H1 (cell line): ENCODE results near the gene CDYL. TPM values are rescaled to one million over a fixed set of nuclear protein-coding genes. Genes with fewer than 3 reads are reported as not detected.

Experiments used
- CTCF ChIA-PET: fragments of 300-600 bp; sonication (Branson Sonifier 250); formaldehyde crosslinking; loops from one replicate; lab custom pipeline; 2021; ENCODE audit not compliant: partially characterized antibody; lab: Charles Lee
- POLR2A ChIA-PET: fragments of 300-600 bp; sonication (Branson Sonifier 250); formaldehyde crosslinking; loops from one replicate; lab custom pipeline; 2021; ENCODE audit warnings: inconsistent platforms; ENCODE audit not compliant: partially characterized antibody; lab: Charles Lee
- DNase-seq, 2 experiments: peaks; one replicate each; pipeline versions ENCODE4 v3.0.0 to v3.0.0-alpha.2; 2010 to 2022; ENCODE audit warnings: low spot score in 2 of 2, low read depth in 1 of 2, mixed read lengths in 1 of 2
- FAIRE-seq: peaks from 2 replicates; lab custom pipeline; 2011; peaks lifted over from hg19 to GRCh38; lab: Jason Lieb, UNC
- H2AFZ ChIP-seq: 2 replicates; pipeline ENCODE4 v1.8.1; 2012; ENCODE audit warnings: low read length, inconsistent platforms
- H2AK5ac ChIP-seq: 2 replicates; pipeline ENCODE4 v1.6.1; 2013; ENCODE audit warnings: low read depth, low read length
- H2BK120ac ChIP-seq: replicated peaks from 2 replicates; pipeline ENCODE3; 2013; ENCODE audit warnings: low read depth, low read length, inconsistent platforms
- H2BK12ac ChIP-seq: 2 replicates; pipeline ENCODE4 v1.6.1; 2013; ENCODE audit warnings: low read depth, low read length
- H2BK15ac ChIP-seq: 2 replicates; pipeline ENCODE4 v1.6.1; 2013; ENCODE audit warnings: low read length
- H2BK20ac ChIP-seq: 2 replicates; pipeline ENCODE4 v1.6.1; 2013; ENCODE audit warnings: low read length
- H2BK5ac ChIP-seq: 2 replicates; pipeline ENCODE4 v1.6.1; 2013; ENCODE audit warnings: low read depth, low read length
- H3K14ac ChIP-seq: 2 replicates; pipeline ENCODE4 v1.6.1; 2013; ENCODE audit warnings: inconsistent platforms; ENCODE audit not compliant: insufficient read length
- H3K18ac ChIP-seq: 2 replicates; pipeline ENCODE4 v1.6.1; 2013; ENCODE audit warnings: low read length; ENCODE audit errors: extremely low read depth
- H3K23ac ChIP-seq: 2 replicates; pipeline ENCODE4 v1.6.1; 2013; ENCODE audit warnings: inconsistent platforms; ENCODE audit not compliant: insufficient read length
- H3K23me2 ChIP-seq: 2 replicates; pipeline ENCODE4 v1.6.1; 2013; ENCODE audit warnings: low read depth, low read length
- H3K27ac ChIP-seq: 2 replicates; pipeline ENCODE4 v1.6.1; 2011; ENCODE audit warnings: low read depth, low read length, inconsistent platforms
- H3K27me3 ChIP-seq, 4 experiments: replicated peaks in 1 of 4; 1 replicate in 1 of 4; 2 replicates in 3 of 4; pipeline versions ENCODE4 v1.6.1 to v1.8.1; 2011 to 2013; ENCODE audit warnings: low read length in 3 of 4, mild to moderate bottlenecking in 3 of 4, inconsistent platforms in 2 of 4, mixed read lengths in 2 of 4, moderate library complexity in 1 of 4; ENCODE audit not compliant: control insufficient read depth in 3 of 4, insufficient read depth in 3 of 4; ENCODE audit errors: extremely low read depth in 1 of 4
- H3K36me3 ChIP-seq, 4 experiments: 2 replicates each; pipeline versions ENCODE4 v1.6.1 to v1.8.1; 2011 to 2013; ENCODE audit warnings: mild to moderate bottlenecking in 4 of 4, low read length in 3 of 4, moderate library complexity in 2 of 4, control low read depth in 1 of 4, inconsistent platforms in 1 of 4; ENCODE audit not compliant: insufficient read depth in 4 of 4, control insufficient read depth in 2 of 4
- H3K4ac ChIP-seq: replicated peaks from 2 replicates; pipeline ENCODE3; 2013; ENCODE audit warnings: low read length, low read depth, mixed read lengths, inconsistent platforms; ENCODE audit not compliant: insufficient read length
- H3K4me1 ChIP-seq, 4 experiments: replicated peaks in 1 of 4; 1 replicate in 1 of 4; 2 replicates in 3 of 4; pipeline versions ENCODE4 v1.6.1 to v1.8.1; 2011 to 2013; ENCODE audit warnings: low read length in 3 of 4, inconsistent platforms in 2 of 4, mixed read lengths in 1 of 4; ENCODE audit not compliant: insufficient read depth in 4 of 4, control insufficient read depth in 3 of 4
- H3K4me2 ChIP-seq, 2 experiments: 2 replicates each; pipeline versions ENCODE4 v1.6.1 to v1.8.1; 2011 to 2013; ENCODE audit warnings: low read depth in 2 of 2, low read length in 2 of 2, control low read depth in 1 of 2, inconsistent platforms in 1 of 2, mild to moderate bottlenecking in 1 of 2; ENCODE audit not compliant: insufficient read depth in 1 of 2
- H3K4me3 ChIP-seq, 4 experiments: fragments of 200-600, 300-600 bp in 1 of 4; sonication (generic), shearing (Covaris generic), sonication (Bioruptor Twin) in 1 of 4; 2 replicates each; pipeline versions ENCODE4 v1.5.1 to v1.8.1; 2011 to 2016; ENCODE audit warnings: low read length in 4 of 4, low read depth in 3 of 4, control low read depth in 2 of 4, inconsistent platforms in 2 of 4, mild to moderate bottlenecking in 2 of 4, mixed read lengths in 1 of 4, moderate library complexity in 1 of 4; ENCODE audit not compliant: insufficient read depth in 2 of 4; ENCODE audit errors: extremely low read depth in 1 of 4
- H3K56ac ChIP-seq: replicated peaks from 2 replicates; pipeline ENCODE3; 2013; ENCODE audit warnings: low read depth, mild to moderate bottlenecking, mixed read lengths, low read length, inconsistent platforms; ENCODE audit not compliant: insufficient read length
- H3K79me1 ChIP-seq: 2 replicates; pipeline ENCODE4 v1.6.1; 2013; ENCODE audit warnings: low read depth, low read length, control low read depth
- H3K79me2 ChIP-seq, 2 experiments: 2 replicates each; pipeline versions ENCODE4 v1.6.1 to v1.8.1; 2012 to 2013; ENCODE audit warnings: low read length in 2 of 2, mild to moderate bottlenecking in 2 of 2, inconsistent platforms in 1 of 2; ENCODE audit not compliant: insufficient read depth in 2 of 2, control insufficient read depth in 1 of 2
- H3K9ac ChIP-seq, 4 experiments: replicated peaks in 1 of 4; 1 replicate in 1 of 4; 2 replicates in 3 of 4; pipeline versions ENCODE4 v1.6.1 to v1.8.1; 2011 to 2013; ENCODE audit warnings: low read depth in 3 of 4, low read length in 3 of 4, control low read depth in 2 of 4, mild to moderate bottlenecking in 2 of 4, moderate library complexity in 2 of 4, inconsistent platforms in 1 of 4; ENCODE audit errors: extremely low read depth in 1 of 4
- H3K9me3 ChIP-seq, 2 experiments: 2 replicates each; pipeline versions ENCODE4 v1.6.1 to v1.8.1; 2012 to 2013; ENCODE audit warnings: mild to moderate bottlenecking in 2 of 2, moderate library complexity in 2 of 2, control low read depth in 1 of 2, inconsistent platforms in 1 of 2, low read depth in 1 of 2, low read length in 1 of 2, mixed read lengths in 1 of 2; ENCODE audit not compliant: insufficient read depth in 2 of 2
- H4K20me1 ChIP-seq, 2 experiments: replicated peaks in 1 of 2; 2 replicates each; pipeline versions ENCODE3 to v1.8.1; 2011 to 2013; ENCODE audit warnings: inconsistent platforms in 2 of 2, low read length in 2 of 2, mild to moderate bottlenecking in 1 of 2; ENCODE audit not compliant: insufficient read depth in 2 of 2, control insufficient read depth in 1 of 2
- H4K5ac ChIP-seq: 2 replicates; pipeline ENCODE4 v1.6.1; 2013; ENCODE audit warnings: low read length, low read depth, mixed read lengths, inconsistent platforms; ENCODE audit not compliant: insufficient read length
- H4K8ac ChIP-seq: 2 replicates; pipeline ENCODE4 v1.8.0; 2013; ENCODE audit warnings: mild to moderate bottlenecking, moderate library complexity, low read length, inconsistent platforms; ENCODE audit not compliant: insufficient read depth; ENCODE audit errors: extremely low read depth
- H4K91ac ChIP-seq: replicated peaks from 2 replicates; pipeline ENCODE3; 2013; ENCODE audit warnings: low read length, mixed read lengths, inconsistent platforms; ENCODE audit not compliant: insufficient read length
- CHD1 ChIP-seq: IDR thresholded peaks from 2 replicates; pipeline ENCODE4 v1.6.1; 2012; ENCODE audit warnings: low read depth, low read length, improper control_type of control experiment
- CTBP2 ChIP-seq: IDR thresholded peaks from 2 replicates; pipeline ENCODE4 v1.7.0; 2011; ENCODE audit warnings: borderline replicate concordance, mild to moderate bottlenecking, moderate library complexity, mixed read lengths, low read length; ENCODE audit not compliant: insufficient read depth, insufficient read length
- E2F6 ChIP-seq: IDR thresholded peaks from 2 replicates; pipeline ENCODE4 v1.6.1; 2012; ENCODE audit warnings: inconsistent platforms
- POLR2A ChIP-seq, 2 experiments: IDR thresholded peaks; 1 replicate in 1 of 2; 2 replicates in 1 of 2; pipeline ENCODE4 v1.6.1; 2011; ENCODE audit warnings: low read depth in 2 of 2, low read length in 2 of 2, mild to moderate bottlenecking in 2 of 2; ENCODE audit errors: control extremely low read depth in 1 of 2
- RAD21 ChIP-seq, 2 experiments: IDR thresholded peaks in 1 of 2; conservative IDR thresholded peaks in 1 of 2; 2 replicates each; pipeline ENCODE4 v1.6.1; 2011; ENCODE audit warnings: low read depth in 2 of 2, low read length in 2 of 2, improper control_type of control experiment in 1 of 2, inconsistent platforms in 1 of 2, mild to moderate bottlenecking in 1 of 2, moderate library complexity in 1 of 2
- WGBS, 2 experiments: shearing (Covaris generic) in 1 of 2; methylation state at CpG; one replicate each; pipeline versions ENCODE4 v1.1.6 to v1.1.7; 2013 to 2015; ENCODE audit warnings: low lambda C conversion rate in 2 of 2, mixed read lengths in 2 of 2, inconsistent platforms in 1 of 2, low coverage in 1 of 2, missing lambda C conversion rate in 1 of 2; ENCODE audit not compliant: insufficient replicate concordance in 2 of 2, insufficient coverage in 1 of 2, insufficient read length in 1 of 2; ENCODE audit errors: extremely low coverage in 1 of 2, missing lambda C conversion rate in 1 of 2; 5-methylcytosine and 5-hydroxymethylcytosine counted together
- polyA plus RNA-seq, 7 experiments: library from polyadenylated mRNA; depleted of rRNA in 3 of 7; stranded (reverse) in 5 of 7; unstranded in 2 of 7; fragments of >200 nt in 5 of 7; fragments of 200-250 nt in 2 of 7; gene quantifications; 1 replicate in 5 of 7; 2 replicates in 1 of 7; 4 replicates in 1 of 7; pipeline versions ENCODE4 v1.2.1 to v1.2.3, GENCODE V29; 2011 to 2013; ENCODE audit warnings: missing spikeins in 2 of 7, mixed read lengths in 2 of 7
- total RNA-seq: library from RNA; stranded (reverse); fragmentation: NEBNext Ultra II Directional; extraction: Animal tissue kit (Norgen Biotek cat#: 25700); gene quantifications from 2 replicates; pipeline ENCODE4 v1.2.1, GENCODE V29; 2021

The CDYL gene
- total and polyA plus RNA-seq, 2 of the 8 experiments (the other 6 are each of a cell fraction or from before 2014, with no cell fraction given) = 56.4 to 119 TPM

- no peak overlapping the region for H2AFZ ChIP-seq
- DNase-seq (no peak), FAIRE-seq (no peak)
- no peaks in the 10 kb centered on the region for H3K23me2 ChIP-seq
- H3K79me2 ChIP-seq = peaks cover 47 to 100% of the 10 kb centered on the region in 2 experiments
- H3K36me3 ChIP-seq = no peaks in the 10 kb centered on the region
- ChIA-PET CTCF (interaction anchor here (0.7 to 1.2 kb wide), 2 partner anchors 29 kb away, joined by 3 read pairs; no protein-coding TSS in a partner anchor), POLR2A (no interaction called here)
- H3K9ac ChIP-seq = no peak overlapping the region
- no peak overlapping the region for H2BK5ac ChIP-seq
- peaks cover 36 to 40% of the 10 kb centered on the region in 2 experiments for H4K20me1 ChIP-seq
- no peak for TF ChIP-seq E2F6
- TF ChIP-seq CTBP2 = no peak
- TF ChIP-seq RAD21 (IDR thresholded peaks at IDR 0.05 in 1 of 2, conservative IDR thresholded peaks at IDR 0.05 in 1 of 2; ENCODE audit: low read depth in 2 of 2, low read length in 2 of 2) = no peak
- no peak for TF ChIP-seq CHD1
- TF ChIP-seq POLR2A (IDR thresholded peaks at IDR 0.05; ENCODE audit: control extremely low read depth in 1 of 2, low read depth in 2 of 2, low read length in 2 of 2) = no peak
- H3K14ac ChIP-seq = no peak overlapping the region
- no peak overlapping the region for H3K27ac ChIP-seq
- H3K4me2 ChIP-seq = no peak overlapping the region
- H3K18ac ChIP-seq = no peak overlapping the region
- no peak overlapping the region for H3K23ac ChIP-seq
- no peak overlapping the region for H4K8ac ChIP-seq
- no peak overlapping the region for H4K91ac ChIP-seq
- no peak overlapping the region for H4K5ac ChIP-seq
- H3K4ac ChIP-seq = no peak overlapping the region
- no peak overlapping the region for H2BK15ac ChIP-seq
- H3K27me3 ChIP-seq = no peaks in the 10 kb centered on the region
- H3K79me1 ChIP-seq = peaks cover 10% of the 10 kb centered on the region
- no peak overlapping the region for H3K4me3 ChIP-seq
- peaks cover 0 to 5% (median 4%) of the 10 kb centered on the region in 4 experiments; a peak in 4 of 7 replicates for H3K4me1 ChIP-seq
- no peak overlapping the region for H2AK5ac ChIP-seq
- H3K56ac ChIP-seq = no peak overlapping the region
- no peak overlapping the region for H2BK20ac ChIP-seq
- H2BK12ac ChIP-seq = no peak overlapping the region
- no peak overlapping the region for H2BK120ac ChIP-seq
- H3K9me3 ChIP-seq = no peaks in the 10 kb centered on the region
- WGBS, 2 experiments = 88% methylated on average over 2 of the region's 2 CpGs; no CpG with 5 or more reads in 1 of the 2 experiments
These were observed 39.4 kb downstream of the CDYL start for GRCh38 chr6:4815584-4815983.
